IMR-90 (cell line): Measurements from ENCODE around the gene DCAF11. TPM values are rescaled to one million over a fixed set of nuclear protein-coding genes. Genes with fewer than 3 reads are reported as not detected.
A peak's percentile ranks its signal among the peaks of the same experiment; 100 is the strongest.

ENCODE experiments used
- ATAC-seq: fragments of 200-7000 bp; cut with Tn5 transposase; 2 replicates; pipeline ENCODE4 v1.9.1; 2020; ENCODE audit warnings: low read depth, mild to moderate bottlenecking, moderate library complexity
- BruUV-seq: library from RNA; stranded (reverse); fragments of 400-500 nt; replicated peaks from 2 replicates; lab custom pipeline; 2021; lab: Mats Ljungman, UMichigan
- CTCF ChIA-PET: fragments of 300-600 bp; formaldehyde crosslinking; extraction: SDS; loops from one replicate; lab custom pipeline; 2021; ENCODE audit warnings: antibody characterized with exemption; lab: Yijun Ruan, JAX
- POLR2A ChIA-PET: fragments of 300-600 bp; sonication (Branson Sonifier 250); formaldehyde crosslinking; loops from one replicate; lab custom pipeline; 2022; ENCODE audit warnings: antibody characterized with exemption; ENCODE audit not compliant: unreplicated experiment; lab: Charles Lee
- DNase-seq: peaks from one replicate; pipeline ENCODE4 v3.0.0; 2013
- H2AFZ ChIP-seq: replicated peaks from 2 replicates; pipeline ENCODE3; 2013; ENCODE audit warnings: low read length, mild to moderate bottlenecking; ENCODE audit not compliant: poor library complexity
- H2AK5ac ChIP-seq: 2 replicates; pipeline ENCODE4 v1.6.1; 2013; ENCODE audit warnings: low read depth, low read length, inconsistent platforms
- H2AK9ac ChIP-seq: replicated peaks from 2 replicates; pipeline ENCODE3; 2013; ENCODE audit warnings: mild to moderate bottlenecking, low read depth, low read length, moderate library complexity; ENCODE audit not compliant: poor library complexity
- H2BK120ac ChIP-seq: 2 replicates; pipeline ENCODE4 v1.6.1; 2013; ENCODE audit warnings: low read depth, low read length, inconsistent platforms
- H2BK15ac ChIP-seq: 3 replicates; pipeline ENCODE4 v1.6.1; 2013; ENCODE audit warnings: low read depth, low read length, inconsistent platforms
- H2BK20ac ChIP-seq: 2 replicates; pipeline ENCODE4 v1.6.1; 2013; ENCODE audit warnings: low read depth, mild to moderate bottlenecking, inconsistent platforms, low read length, moderate library complexity
- H2BK5ac ChIP-seq: 2 replicates; pipeline ENCODE4 v1.6.1; 2013; ENCODE audit warnings: mild to moderate bottlenecking, low read depth, low read length, inconsistent platforms; ENCODE audit not compliant: poor library complexity, severe bottlenecking
- H3K14ac ChIP-seq: replicated peaks from 2 replicates; pipeline ENCODE4 v1.6.1; 2013; ENCODE audit warnings: low read depth, low read length, inconsistent platforms
- H3K18ac ChIP-seq: 2 replicates; pipeline ENCODE4 v1.6.1; 2013; ENCODE audit warnings: low read depth, low read length, control low read depth
- H3K23ac ChIP-seq: 2 replicates; pipeline ENCODE4 v1.6.1; 2013; ENCODE audit warnings: low read depth, low read length, inconsistent platforms
- H3K27ac ChIP-seq: 2 replicates; pipeline ENCODE4 v1.5.1; 2013; ENCODE audit warnings: mild to moderate bottlenecking, control low read depth, low read length; ENCODE audit not compliant: insufficient read depth
- H3K27me3 ChIP-seq: 2 replicates; pipeline ENCODE4 v1.6.1; 2013; ENCODE audit warnings: low read length; ENCODE audit not compliant: control insufficient read depth, insufficient read depth
- H3K36me3 ChIP-seq: 2 replicates; pipeline ENCODE4 v1.6.1; 2013; ENCODE audit warnings: low read length, mixed read lengths; ENCODE audit not compliant: control insufficient read depth, insufficient read depth
- H3K4ac ChIP-seq: 2 replicates; pipeline ENCODE4 v1.6.1; 2013; ENCODE audit warnings: low read depth, low read length, inconsistent platforms
- H3K4me1 ChIP-seq: 2 replicates; pipeline ENCODE4 v1.6.1; 2013; ENCODE audit warnings: low read length, mixed read lengths; ENCODE audit not compliant: control insufficient read depth, insufficient read depth
- H3K4me2 ChIP-seq: 2 replicates; pipeline ENCODE4 v1.6.1; 2013; ENCODE audit warnings: low read depth, mild to moderate bottlenecking, control low read depth, low read length, moderate library complexity
- H3K4me3 ChIP-seq: 2 replicates; pipeline ENCODE4 v1.5.1; 2013; ENCODE audit warnings: low read depth, mild to moderate bottlenecking, control low read depth, low read length, moderate library complexity; ENCODE audit not compliant: insufficient read depth
- H3K56ac ChIP-seq: 2 replicates; pipeline ENCODE4 v1.6.1; 2013; ENCODE audit warnings: low read length, inconsistent platforms; ENCODE audit not compliant: insufficient read depth; ENCODE audit errors: extremely low read depth
- H3K79me1 ChIP-seq, 2 experiments: 2 replicates each; pipeline ENCODE4 v1.6.1; 2013; ENCODE audit warnings: low read length in 2 of 2, inconsistent platforms in 1 of 2, low read depth in 1 of 2
- H3K9ac ChIP-seq: 2 replicates; pipeline ENCODE4 v1.6.1; 2013; ENCODE audit warnings: low read depth, low read length, control low read depth
- H3K9me1 ChIP-seq: 2 replicates; pipeline ENCODE4 v1.6.1; 2013; ENCODE audit warnings: low read length, inconsistent platforms; ENCODE audit not compliant: insufficient read depth
- H3K9me3 ChIP-seq: 2 replicates; pipeline ENCODE4 v1.6.1; 2013; ENCODE audit warnings: low read length; ENCODE audit not compliant: control insufficient read depth, insufficient read depth
- H4K20me1 ChIP-seq: 2 replicates; pipeline ENCODE4 v1.6.1; 2013; ENCODE audit warnings: low read length, inconsistent platforms; ENCODE audit not compliant: insufficient read depth
- H4K5ac ChIP-seq: 2 replicates; pipeline ENCODE4 v1.6.1; 2013; ENCODE audit warnings: mild to moderate bottlenecking, low read depth, low read length, control low read depth
- H4K8ac ChIP-seq, 2 experiments: 2 replicates each; pipeline ENCODE4 v1.6.1; 2013; ENCODE audit warnings: low read depth in 2 of 2, low read length in 2 of 2, control low read depth in 1 of 2, inconsistent platforms in 1 of 2
- H4K91ac ChIP-seq: 2 replicates; pipeline ENCODE4 v1.6.1; 2013; ENCODE audit warnings: low read depth, low read length, inconsistent platforms; ENCODE audit not compliant: insufficient read depth
- FOS ChIP-seq: fragments of 150-350 bp; IDR thresholded peaks from 2 replicates; pipeline ENCODE4 v1.6.1; 2016; ENCODE audit warnings: low read depth, low read length
- MAFK ChIP-seq: IDR thresholded peaks from 2 replicates; pipeline ENCODE4 v1.6.1; 2012; ENCODE audit warnings: low read depth, low read length, improper control_type of control experiment
- MAZ ChIP-seq: IDR thresholded peaks from 2 replicates; pipeline ENCODE4 v1.6.1; 2012; ENCODE audit warnings: low read depth, mild to moderate bottlenecking, low read length, improper control_type of control experiment, moderate library complexity, borderline replicate concordance
- WGBS, 2 experiments: methylation state at CpG; one replicate each; pipeline versions ENCODE4 v1.1.5 to v1.1.7; 2013; ENCODE audit warnings: missing lambda C conversion rate in 2 of 2; ENCODE audit not compliant: insufficient read length in 1 of 2; ENCODE audit errors: extremely low coverage in 2 of 2; 5-methylcytosine and 5-hydroxymethylcytosine counted together
- dilution Hi-C: fragments of 300-500 bp; cut with HindIII; formaldehyde crosslinking; loops from one replicate; pipeline ENCODE4 v1.14.3; 2018; ENCODE audit warnings: low sequenced_read_pairs; ENCODE audit not compliant: unreplicated experiment
- in situ Hi-C: fragments of 300-500 bp; cut with MboI; formaldehyde crosslinking; loops from 3 replicates; pipeline ENCODE4 v1.14.3; 2019; ENCODE audit warnings: low sequenced_read_pairs, inconsistent platforms, mixed read lengths
- intact Hi-C: fragments of 100-400 bp; cut with micrococcal nuclease; formaldehyde crosslinking; loops from 2 replicates; pipeline ENCODE4 v1.10.0; 2022
- polyA plus RNA-seq, 3 experiments: library from polyadenylated mRNA; depleted of rRNA; stranded (reverse); fragments of >200 nt; gene quantifications; 2 replicates each; pipeline ENCODE4 v1.2.3, GENCODE V29; 2012; ENCODE audit warnings: low replicate concordance in 1 of 3
- total RNA-seq: library from RNA; depleted of rRNA; stranded (reverse); fragments of >200 nt; gene quantifications from 2 replicates; pipeline ENCODE4 v1.2.3, GENCODE V29; 2012

The DCAF11 gene
- total and polyA plus RNA-seq, 2 of the 4 experiments (the other 2 are of a cell fraction): 21.0 to 52.0 TPM

GRCh38 chr14:24122898-24123297 lies 8.3 kb downstream of the DCAF11 start:
- Histone ChIP-seq H2BK120ac (no peak overlapping the region), H4K91ac (no peak overlapping the region), H2AK5ac (no peak overlapping the region), H2AK9ac (no peak overlapping the region), H3K9ac (no peak overlapping the region), H3K9me3 (no peaks in the 10 kb centered on the region), H3K56ac (no peak overlapping the region), H3K4me3 (no peak overlapping the region), H4K20me1 (no peaks in the 10 kb centered on the region), H3K23ac (no peak overlapping the region), H3K27ac (no peak overlapping the region), H3K18ac (no peak overlapping the region), H3K36me3 (peaks cover 33% of the 10 kb centered on the region), H3K4ac (no peak overlapping the region), H3K27me3 (no peaks in the 10 kb centered on the region), H2BK5ac (no peak overlapping the region), H3K14ac (no peak overlapping the region), H3K79me1 (no peaks in the 10 kb centered on the region), H4K8ac (no peak overlapping the region), H2BK20ac (no peak overlapping the region), H2BK15ac (no peak overlapping the region), H2AFZ (peak overlapping the region; percentile 41), H3K4me1 (no peaks in the 10 kb centered on the region), H3K4me2 (no peak overlapping the region), H4K5ac (no peak overlapping the region), H3K9me1 (no peaks in the 10 kb centered on the region)
- no TSS peak for BruUV-seq
- ChIA-PET CTCF (no interaction called here), POLR2A (no interaction called here)
- in situ Hi-C loops (no loop called here), dilution Hi-C loops (no loop called here), intact Hi-C loops (no loop called here)
- DNase-seq (no peak), ATAC-seq (no peak)
- TF ChIP-seq MAZ (no peak), FOS (no peak), MAFK (no peak)
- WGBS, 2 experiments: 92% methylated on average over 2 of the region's 8 CpGs; no CpG with 5 or more reads in 1 of the 2 experiments
